Kidney glomerular epithelial cell (primary cell): ENCODE measurements around the gene DVL3.
A peak's percentile ranks its signal among the peaks of the same experiment; 100 is the strongest.

ENCODE experiments used
- DNase-seq: peaks from one replicate; lab custom pipeline; 2025; lab: John Stamatoyannopoulos, UW

DVL3 gene

GRCh38 chr3:184176377-184177330, 21.5 kb downstream of the DVL3 start:
- peak; percentile 95 for DNase-seq

- peak; percentile 14 for DNase-seq
Measured at GRCh38 chr3:184177331-184177731, 22.2 kb downstream of the DVL3 start.

- no peak for DNase-seq
Measured at GRCh38 chr3:184177767-184178306, 22.7 kb downstream of the DVL3 start.

GRCh38 chr3:184178521-184179138, 23.5 kb downstream of the DVL3 start:
- no peak for DNase-seq

GRCh38 chr3:184180165-184180564, 25.0 kb downstream of the DVL3 start:
- no peak for DNase-seq

- DNase-seq: no peak
Measured at GRCh38 chr3:184181596-184181995, 26.4 kb downstream of the DVL3 start.

GRCh38 chr3:184183679-184184078, 28.5 kb downstream of the DVL3 start:
- no peak for DNase-seq

- DNase-seq: no peak
Measured at GRCh38 chr3:184184546-184185230, 29.5 kb downstream of the DVL3 start.

GRCh38 chr3:184185461-184186183, 30.4 kb downstream of the DVL3 start:
- peak; percentile 94 for DNase-seq

- no peak for DNase-seq
Measured at GRCh38 chr3:184186184-184186901, 31.2 kb downstream of the DVL3 start, which contains the start of gene ABCF3. ABCF3 (plus strand) TSS chr3:184186199; CDS start chr3:184186208, 9 bp downstream.

- no peak for DNase-seq
Measured at GRCh38 chr3:184186902-184187207, 31.7 kb downstream of the DVL3 start.

GRCh38 chr3:184188080-184188479, 32.9 kb downstream of the DVL3 start:
- no peak for DNase-seq

GRCh38 chr3:184189421-184189820, 34.2 kb downstream of the DVL3 start:
- no peak for DNase-seq

GRCh38 chr3:184192889-184193288, 37.7 kb downstream of the DVL3 start:
- DNase-seq: no peak

GRCh38 chr3:184193991-184194539, 38.9 kb downstream of the DVL3 start:
- DNase-seq: no peak

- no peak for DNase-seq
Measured at GRCh38 chr3:184196536-184196935, 41.4 kb downstream of the DVL3 start.

- no peak for DNase-seq
Measured at GRCh38 chr3:184198509-184198908, 43.3 kb downstream of the DVL3 start.

- no peak for DNase-seq
Measured at GRCh38 chr3:184200825-184201224, 45.6 kb downstream of the DVL3 start.

- DNase-seq: no peak
Measured at GRCh38 chr3:184203526-184203925, 48.3 kb downstream of the DVL3 start.

- no peak for DNase-seq
Measured at GRCh38 chr3:184209146-184209923, 54.2 kb downstream of the DVL3 start.
